MCF 10A (cell line): ENCODE results near the gene FBXL15. TPM values are rescaled to one million over a fixed set of nuclear protein-coding genes. Genes with fewer than 3 reads are reported as not detected.

Source experiments
- BruUV-seq: library from RNA; stranded (reverse); fragments of 400-500 nt; replicated peaks from 2 replicates; lab custom pipeline; 2021; lab: Mats Ljungman, UMichigan
- CTCF ChIA-PET: fragments of 300-600 bp; sonication (Branson Sonifier 250); formaldehyde crosslinking; extraction: SDS; loops from one replicate; lab custom pipeline; 2021; ENCODE audit warnings: antibody characterized with exemption, inconsistent platforms; lab: Yijun Ruan, JAX
- POLR2A ChIA-PET: fragments of 300-600, 350-650 bp; sonication (Branson Sonifier 250); formaldehyde crosslinking; extraction: SDS; loops from one replicate; lab custom pipeline; 2020; ENCODE audit warnings: antibody characterized with exemption, inconsistent platforms; lab: Yijun Ruan, JAX
- DNase-seq: peaks from one replicate; pipeline ENCODE4 v3.0.0-alpha.2; 2018; ENCODE audit not compliant: unreplicated experiment
- H3K27ac Mint-ChIP-seq: one replicate; pipeline ENCODE4 v1.8.0; 2022; ENCODE audit warnings: mild to moderate bottlenecking, low read depth, mixed read lengths; ENCODE audit not compliant: unreplicated experiment
- H3K27me3 Mint-ChIP-seq: one replicate; pipeline ENCODE4 v1.8.0; 2022; ENCODE audit warnings: mixed read lengths; ENCODE audit not compliant: insufficient read depth, unreplicated experiment
- H3K36me3 Mint-ChIP-seq: one replicate; pipeline ENCODE4 v1.8.0; 2022; ENCODE audit warnings: mild to moderate bottlenecking, moderate library complexity, mixed read lengths; ENCODE audit not compliant: insufficient read depth, unreplicated experiment
- H3K4me1 Mint-ChIP-seq: one replicate; pipeline ENCODE4 v1.8.0; 2022; ENCODE audit warnings: mixed read lengths; ENCODE audit not compliant: insufficient read depth, unreplicated experiment
- H3K4me3 Mint-ChIP-seq: one replicate; pipeline ENCODE4 v1.8.0; 2022; ENCODE audit warnings: mild to moderate bottlenecking, moderate library complexity, mixed read lengths; ENCODE audit not compliant: unreplicated experiment
- H3K9me3 Mint-ChIP-seq: one replicate; pipeline ENCODE4 v1.8.0; 2022; ENCODE audit warnings: mixed read lengths; ENCODE audit not compliant: unreplicated experiment
- intact Hi-C: fragments of 100-400 bp; cut with micrococcal nuclease; formaldehyde crosslinking; loops from 2 replicates; pipeline ENCODE4 v1.14.1; 2022
- total RNA-seq: library from RNA; stranded (reverse); gene quantifications from 2 replicates; pipeline ENCODE4 v1.2.3, GENCODE V29; 2022
- TF ChIP-seq, protein P1 (sequence below): fragments of 200-600 bp; IDR thresholded peaks from one replicate; pipeline ENCODE4 v1.8.0; 2022; ENCODE audit warnings: antibody characterized with exemption, mild to moderate bottlenecking; ENCODE audit not compliant: unreplicated experiment

Gene FBXL15
- total RNA-seq, 1 experiment from 2014 or later, result 11.3 TPM

GRCh38 chr10:102412293-102412692 is 8.3 kb upstream of the FBXL15 start:
- intact Hi-C loops, result no loop called here
- Mint-ChIP-seq H3K4me1 (no peaks in the 10 kb centered on the region), H3K27ac (no peak overlapping the region), H3K27me3 (peaks cover 64% of the 10 kb centered on the region), H3K4me3 (no peak overlapping the region), H3K9me3 (no peaks in the 10 kb centered on the region), H3K36me3 (no peaks in the 10 kb centered on the region)
- TF ChIP-seq, protein P1, sequence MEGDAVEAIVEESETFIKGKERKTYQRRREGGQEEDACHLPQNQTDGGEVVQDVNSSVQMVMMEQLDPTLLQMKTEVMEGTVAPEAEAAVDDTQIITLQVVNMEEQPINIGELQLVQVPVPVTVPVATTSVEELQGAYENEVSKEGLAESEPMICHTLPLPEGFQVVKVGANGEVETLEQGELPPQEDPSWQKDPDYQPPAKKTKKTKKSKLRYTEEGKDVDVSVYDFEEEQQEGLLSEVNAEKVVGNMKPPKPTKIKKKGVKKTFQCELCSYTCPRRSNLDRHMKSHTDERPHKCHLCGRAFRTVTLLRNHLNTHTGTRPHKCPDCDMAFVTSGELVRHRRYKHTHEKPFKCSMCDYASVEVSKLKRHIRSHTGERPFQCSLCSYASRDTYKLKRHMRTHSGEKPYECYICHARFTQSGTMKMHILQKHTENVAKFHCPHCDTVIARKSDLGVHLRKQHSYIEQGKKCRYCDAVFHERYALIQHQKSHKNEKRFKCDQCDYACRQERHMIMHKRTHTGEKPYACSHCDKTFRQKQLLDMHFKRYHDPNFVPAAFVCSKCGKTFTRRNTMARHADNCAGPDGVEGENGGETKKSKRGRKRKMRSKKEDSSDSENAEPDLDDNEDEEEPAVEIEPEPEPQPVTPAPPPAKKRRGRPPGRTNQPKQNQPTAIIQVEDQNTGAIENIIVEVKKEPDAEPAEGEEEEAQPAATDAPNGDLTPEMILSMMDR, result no peak
- ChIA-PET POLR2A (interaction anchor here (0.5 to 1.9 kb wide), 4 partner anchors 10 to 295 kb away, joined by 3 to 5 read pairs (median 3); no protein-coding TSS in a partner anchor), CTCF (interaction anchor here (1.2 to 3.1 kb wide), 3 partner anchors 8 to 18 kb away, joined by 3 to 14 read pairs (median 4); no protein-coding TSS in a partner anchor)
- no TSS peak for BruUV-seq
- no peak for DNase-seq

DNA sequence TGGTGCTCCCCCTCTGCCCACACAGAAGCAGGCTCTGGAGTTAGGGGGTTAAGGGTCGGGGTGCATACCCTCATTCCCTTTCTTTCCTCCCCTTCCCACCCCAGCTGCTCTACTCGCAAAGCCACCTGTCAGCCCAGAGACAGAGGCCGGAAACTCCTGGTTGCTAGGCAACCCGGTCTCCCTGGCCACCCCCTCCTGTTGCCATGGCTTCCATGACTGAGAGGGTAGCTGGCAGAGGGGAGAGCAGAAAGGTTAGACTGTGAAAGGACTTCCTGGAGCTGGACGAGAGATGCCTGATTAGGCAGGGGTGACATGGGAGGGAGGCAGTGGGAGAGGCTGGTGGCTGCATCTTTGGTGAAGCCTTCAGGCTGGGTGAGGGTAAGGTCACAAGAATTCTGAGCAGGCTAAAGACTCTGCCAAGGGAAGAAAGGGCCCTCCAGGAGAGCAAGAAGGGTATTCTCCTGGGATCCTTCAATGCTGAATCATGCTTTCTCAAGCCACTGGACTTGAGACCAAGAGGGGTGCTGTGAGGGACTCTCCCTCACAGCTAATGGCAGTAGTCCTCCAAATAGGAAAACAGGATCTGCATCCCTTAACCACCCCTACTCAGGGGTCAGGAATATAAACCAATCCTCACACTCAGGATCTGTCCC is 7.5 kb upstream of the FBXL15 start:
- H3K4me3 Mint-ChIP-seq, result no peak overlapping the region
- TF ChIP-seq, protein P1, result no peak
- H3K27ac Mint-ChIP-seq, result no peak overlapping the region
- H3K27me3 Mint-ChIP-seq, result peaks cover 57% of the 10 kb centered on the region
- intact Hi-C loops, result no loop called here
- H3K4me1 Mint-ChIP-seq, result no peaks in the 10 kb centered on the region
- ChIA-PET CTCF (interaction anchor here (0.6 to 3.1 kb wide), 6 partner anchors 9 to 103 kb away, joined by 3 to 14 read pairs (median 4); no protein-coding TSS in a partner anchor), POLR2A (interaction anchor here (1.9 kb wide), 1 partner anchor 9 kb away, joined by 5 read pairs; no protein-coding TSS in a partner anchor)
- no TSS peak for BruUV-seq
- no peak for DNase-seq
- no peaks in the 10 kb centered on the region for H3K36me3 Mint-ChIP-seq
- no peaks in the 10 kb centered on the region for H3K9me3 Mint-ChIP-seq

- ChIA-PET CTCF (interaction anchor here (1.0 to 3.1 kb wide), 4 partner anchors 10 to 15 kb away, joined by 4 to 14 read pairs (median 8); no protein-coding TSS in a partner anchor), POLR2A (interaction anchor here (0.6 to 1.9 kb wide), 2 partner anchors 8 to 172 kb away, joined by 3 to 5 read pairs; no protein-coding TSS in a partner anchor)
- peaks cover 51% of the 10 kb centered on the region for H3K27me3 Mint-ChIP-seq
- no peaks in the 10 kb centered on the region for H3K9me3 Mint-ChIP-seq
- H3K36me3 Mint-ChIP-seq, result no peaks in the 10 kb centered on the region
- H3K4me3 Mint-ChIP-seq, result no peak overlapping the region
- H3K4me1 Mint-ChIP-seq, result peaks cover under 1% of the 10 kb centered on the region
- H3K27ac Mint-ChIP-seq, result no peak overlapping the region
- DNase-seq, result no peak
- no TSS peak for BruUV-seq
- intact Hi-C loops, result no loop called here
- TF ChIP-seq, protein P1, result no peak
Observed at GRCh38 chr10:102413806-102414561, 6.7 kb upstream of the FBXL15 start.

DNA sequence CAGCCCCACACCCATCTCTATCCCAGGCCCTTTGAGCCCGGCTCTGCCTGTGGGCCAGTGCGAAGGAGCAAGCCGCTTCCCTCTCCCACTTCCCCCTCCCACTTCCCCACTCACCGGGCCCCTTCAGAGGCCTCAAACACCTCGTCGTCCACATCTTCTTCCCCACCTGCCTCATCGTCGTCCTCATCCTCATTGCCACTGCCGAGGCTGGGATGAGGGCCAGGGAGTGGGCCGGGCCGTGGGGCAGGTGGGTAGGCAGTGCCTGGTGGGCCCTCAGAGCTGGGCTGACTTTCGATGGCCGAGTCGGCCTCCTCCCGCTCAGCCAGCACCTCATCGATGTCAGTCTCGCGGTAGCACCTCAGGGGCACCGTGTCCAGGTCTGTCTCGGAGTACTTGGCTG is 5.9 kb upstream of the FBXL15 start:
- TF ChIP-seq, protein P1, result no peak
- no TSS peak for BruUV-seq
- ChIA-PET POLR2A (interaction anchor here (0.9 to 1.1 kb wide), 3 partner anchors 11 to 263 kb away, joined by 3 to 5 read pairs (median 3); no protein-coding TSS in a partner anchor), CTCF (interaction anchor here (0.6 to 2.2 kb wide), 4 partner anchors 11 to 33 kb away, joined by 3 to 10 read pairs (median 6); no protein-coding TSS in a partner anchor)
- Mint-ChIP-seq H3K9me3 (no peaks in the 10 kb centered on the region), H3K27ac (no peak overlapping the region), H3K27me3 (peaks cover 44% of the 10 kb centered on the region), H3K4me1 (peaks cover 5% of the 10 kb centered on the region), H3K36me3 (no peaks in the 10 kb centered on the region), H3K4me3 (no peak overlapping the region)
- no peak for DNase-seq
- intact Hi-C loops, result no loop called here
